HFFc6 (cell line): ENCODE data around the gene TUBB2B. TPM values are rescaled to one million over a fixed set of nuclear protein-coding genes. Genes with fewer than 3 reads are reported as not detected.
A peak's percentile ranks its signal among the peaks of the same experiment; 100 is the strongest.

ENCODE experiments used
- DNase-seq: peaks from one replicate; pipeline ENCODE4 v3.0.0-alpha.2; 2018
- H3K27ac Mint-ChIP-seq: 2 replicates; pipeline ENCODE4 v1.8.0; 2020; ENCODE audit warnings: mild to moderate bottlenecking, mixed read lengths
- H3K27me3 Mint-ChIP-seq: 2 replicates; pipeline ENCODE4 v1.8.0; 2021; ENCODE audit warnings: mild to moderate bottlenecking, moderate library complexity, mixed read lengths; ENCODE audit not compliant: insufficient read depth
- H3K36me3 Mint-ChIP-seq: 2 replicates; pipeline ENCODE4 v1.8.0; 2021; ENCODE audit warnings: low read depth, mixed read lengths
- H3K4me1 Mint-ChIP-seq: 2 replicates; pipeline ENCODE4 v1.8.0; 2020; ENCODE audit warnings: low read depth, mixed read lengths
- H3K4me3 Mint-ChIP-seq: 2 replicates; pipeline ENCODE4 v1.8.0; 2020; ENCODE audit warnings: mild to moderate bottlenecking, moderate library complexity, mixed read lengths
- H3K9me3 Mint-ChIP-seq: 2 replicates; pipeline ENCODE4 v1.8.0; 2020; ENCODE audit warnings: mild to moderate bottlenecking, mixed read lengths
- CTCF ChIP-seq: fragments of 200-600 bp; sonication (generic); IDR thresholded peaks from 2 replicates; pipeline ENCODE4 v1.5.0; 2021; ENCODE audit warnings: antibody characterized with exemption, mild to moderate bottlenecking
- total RNA-seq, 6 experiments: library from RNA; stranded (reverse); fragmentation: NEBNext Ultra II Directional; extraction: Animal tissue kit (Norgen Biotek cat#: 25700); gene quantifications; 2 replicates in 1 of 6; 3 replicates in 5 of 6; pipeline ENCODE4 v1.2.3, GENCODE V29; 2021

The TUBB2B gene
- total RNA-seq, 6 experiments from 2014 or later, result 0.14 to 1.3 (median 0.90) TPM

GRCh38 chr6:3261518-3261820, 34.0 kb upstream of the TUBB2B start:
- H3K36me3 Mint-ChIP-seq, result peaks cover 11% of the 10 kb centered on the region; the same call in 1 of the 2 replicates
- 0 out of 2 replicates have a peak overlapping the region, but pooled peaks have one; percentile 42 for H3K27ac Mint-ChIP-seq
- H3K4me3 Mint-ChIP-seq, result peak overlapping the region; percentile 96; the same call in 1 of the 2 replicates
- DNase-seq, result no peak
- H3K4me1 Mint-ChIP-seq, result peaks cover 31% of the 10 kb centered on the region
- peaks cover 6% of the 10 kb centered on the region for H3K27me3 Mint-ChIP-seq
- H3K9me3 Mint-ChIP-seq, result no peaks in the 10 kb centered on the region
- TF ChIP-seq CTCF, result no peak

DNA sequence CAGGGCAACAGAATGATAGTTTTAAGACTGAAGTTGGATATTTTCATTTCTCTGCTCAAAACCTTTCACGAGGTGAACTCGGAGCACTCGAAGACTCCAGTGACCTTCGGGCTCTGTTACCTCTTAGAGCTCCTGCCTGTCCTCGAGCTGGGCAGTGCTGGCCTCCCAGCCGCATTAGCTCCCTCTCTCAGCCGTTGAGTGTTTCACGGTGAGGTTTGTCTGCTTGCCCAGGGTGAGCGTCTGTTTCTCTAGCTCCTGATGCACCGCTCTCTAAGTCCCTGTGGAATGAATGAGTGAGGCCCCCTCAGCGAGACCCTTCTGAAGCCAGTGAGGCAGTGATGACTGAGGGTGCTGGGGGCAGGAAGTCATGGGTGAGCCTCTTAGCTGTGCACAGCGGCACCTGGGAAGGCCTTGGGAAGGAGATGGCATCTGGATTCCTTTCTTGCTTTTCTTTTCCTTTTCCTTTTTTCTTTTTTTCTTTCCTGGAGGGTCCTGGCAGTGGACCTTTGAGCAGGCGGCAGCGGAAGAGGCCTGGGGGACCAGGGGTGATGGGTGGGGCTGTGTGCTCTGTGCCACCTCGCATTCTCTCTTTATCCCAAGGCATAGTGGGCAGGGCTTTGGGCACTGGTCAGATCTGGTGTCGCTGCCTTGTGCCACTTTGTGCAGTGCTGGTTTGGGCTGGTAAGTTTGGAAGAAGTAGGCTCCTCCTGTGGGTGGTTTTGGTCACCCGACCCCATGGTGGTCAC, 33.5 kb upstream of the TUBB2B start:
- peak overlapping the region; percentile 96 for H3K4me3 Mint-ChIP-seq
- DNase-seq, result no peak
- no peaks in the 10 kb centered on the region for H3K9me3 Mint-ChIP-seq
- H3K36me3 Mint-ChIP-seq, result peaks cover 9% of the 10 kb centered on the region; the same call in 1 of the 2 replicates
- H3K4me1 Mint-ChIP-seq, result peaks cover 31% of the 10 kb centered on the region
- peaks cover 9% of the 10 kb centered on the region for H3K27me3 Mint-ChIP-seq
- TF ChIP-seq CTCF, result no peak
- H3K27ac Mint-ChIP-seq, result peak overlapping the region; percentile 42

GRCh38 chr6:3260296-3260695, 32.8 kb upstream of the TUBB2B start:
- TF ChIP-seq CTCF, result no peak
- H3K4me1 Mint-ChIP-seq, result peaks cover 31% of the 10 kb centered on the region
- peaks cover 9% of the 10 kb centered on the region for H3K27me3 Mint-ChIP-seq
- H3K27ac Mint-ChIP-seq, result no peak overlapping the region
- peaks cover 9% of the 10 kb centered on the region; the same call in 1 of the 2 replicates for H3K36me3 Mint-ChIP-seq
- H3K9me3 Mint-ChIP-seq, result no peaks in the 10 kb centered on the region
- DNase-seq, result no peak
- peak overlapping the region; percentile 96; the same call in 1 of the 2 replicates for H3K4me3 Mint-ChIP-seq

DNA sequence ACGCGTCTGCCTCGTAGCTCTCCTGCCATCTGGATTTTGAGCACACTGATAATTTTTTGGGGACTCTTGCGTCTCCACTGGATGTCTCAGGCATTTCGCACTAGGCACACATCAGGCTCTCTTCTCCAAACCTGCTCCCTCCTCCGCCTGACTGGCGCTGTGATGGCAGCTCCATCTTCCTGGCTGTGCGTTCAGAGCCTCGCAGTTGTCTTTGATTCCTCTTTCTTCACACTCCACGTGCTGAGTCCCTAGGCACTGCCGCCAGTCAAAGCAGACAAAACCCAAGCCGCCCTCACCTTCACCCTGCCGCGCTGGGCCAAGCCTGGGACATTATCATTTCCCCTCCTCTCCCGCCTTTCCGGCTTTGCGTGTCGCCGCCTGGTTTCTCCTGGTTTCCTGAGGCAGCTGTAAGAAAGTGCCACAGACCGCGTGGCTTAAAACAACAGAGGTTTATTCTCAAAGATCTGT, 32.1 kb upstream of the TUBB2B start:
- Mint-ChIP-seq H3K4me1 (peaks cover 31% of the 10 kb centered on the region), H3K9me3 (peaks cover under 1% of the 10 kb centered on the region; the same call in 1 of the 2 replicates), H3K27me3 (peaks cover 11% of the 10 kb centered on the region), H3K4me3 (peak overlapping the region; percentile 96), H3K36me3 (peaks cover 9% of the 10 kb centered on the region; the same call in 1 of the 2 replicates), H3K27ac (peak overlapping the region; percentile 86)
- TF ChIP-seq CTCF, result no peak
- DNase-seq, result peak; percentile 41

- Mint-ChIP-seq H3K4me1 (peaks cover 31% of the 10 kb centered on the region), H3K36me3 (peaks cover 15% of the 10 kb centered on the region), H3K9me3 (peaks cover 6% of the 10 kb centered on the region; the same call in 1 of the 2 replicates), H3K27ac (peak within 1 kb of the TSS; percentile 86), H3K27me3 (peaks cover 11% of the 10 kb centered on the region), H3K4me3 (peak within 1 kb of the TSS; percentile 96)
- no peak for TF ChIP-seq CTCF
- DNase-seq, result peak; percentile 86
Measured at GRCh38 chr6:3258720-3259490, 31.5 kb upstream of the TUBB2B start, which contains the start of gene PSMG4. Gene PSMG4, plus strand, starts transcription at chr6:3258947. Its CDS starts 76 bp downstream, at chr6:3259023.
